Left lung (tissue), 10 donors: ENCODE results near the gene SPANXD. TPM values are rescaled to one million over a fixed set of nuclear protein-coding genes. Genes with fewer than 3 reads are reported as not detected.

Source experiments
- ATAC-seq: fragments of 200-7000 bp; cut with Tn5 transposase; one replicate; pipeline ENCODE4 v1.9.1; 2020; ENCODE audit warnings: moderate library complexity
- DNase-seq, 4 donors: peaks; one replicate each; pipeline ENCODE4 v3.0.0-alpha.2; 2013 to 2020
- H3K27ac ChIP-seq, 2 donors: fragments of 200-600 bp; sonication (generic) in 1 of 2; one replicate each; pipeline versions ENCODE4 v1.5.0 to v1.8.0; 2020 to 2021
- H3K27me3 ChIP-seq, 2 donors: fragments of 200-600 bp; sonication (generic) in 1 of 2; one replicate each; pipeline versions ENCODE4 v1.5.0 to v1.8.0; 2020 to 2021
- H3K36me3 ChIP-seq, 2 donors: fragments of 200-600 bp; sonication (generic) in 1 of 2; one replicate each; pipeline versions ENCODE4 v1.5.0 to v1.8.0; 2020 to 2021
- H3K4me1 ChIP-seq, 2 donors: fragments of 200-600 bp; one replicate each; pipeline ENCODE4 v1.8.0; 2021
- H3K4me3 ChIP-seq, 2 donors: fragments of 200-600 bp; sonication (generic) in 1 of 2; one replicate each; pipeline versions ENCODE4 v1.5.0 to v1.8.0; 2020 to 2021; ENCODE audit warnings: mild to moderate bottlenecking in 1 of 2
- H3K9me3 ChIP-seq, 2 donors: fragments of 200-600 bp; sonication (generic) in 1 of 2; one replicate each; pipeline versions ENCODE4 v1.5.0 to v1.8.0; 2020 to 2021
- intact Hi-C, 2 donors: fragments of 100-400 bp; cut with DNase I; formaldehyde crosslinking; loops; one replicate each; pipeline versions ENCODE4 v1.11.2 to v1.14.2; 2022
- polyA plus RNA-seq, 6 donors: library from polyadenylated mRNA; unstranded; fragments of 120-200 nt; gene quantifications; one replicate each; pipeline ENCODE4 v1.2.1, GENCODE V29; 2013; ENCODE audit not compliant: insufficient read length in 6 of 6
- total RNA-seq, 2 donors: library from RNA; stranded (reverse); fragmentation: NEBNext Ultra II Directional; extraction: Animal tissue kit (Norgen Biotek cat#: 25700); gene quantifications; one replicate each; pipeline ENCODE4 v1.2.1, GENCODE V29; 2021
- TF ChIP-seq, protein P1 (sequence below), 2 donors: fragments of 200-600 bp; sonication (generic) in 1 of 2; IDR thresholded peaks; one replicate each; pipeline versions ENCODE4 v1.5.0 to v1.8.0; 2021; ENCODE audit warnings: antibody characterized with exemption in 2 of 2
- donor health status: DM: no; HTN: yes; CAD: no.
- donor health status: DM: no; HTN: no; CAD: no.

The SPANXD gene
- total and polyA plus RNA-seq, 8 donors, result not detected

DNA sequence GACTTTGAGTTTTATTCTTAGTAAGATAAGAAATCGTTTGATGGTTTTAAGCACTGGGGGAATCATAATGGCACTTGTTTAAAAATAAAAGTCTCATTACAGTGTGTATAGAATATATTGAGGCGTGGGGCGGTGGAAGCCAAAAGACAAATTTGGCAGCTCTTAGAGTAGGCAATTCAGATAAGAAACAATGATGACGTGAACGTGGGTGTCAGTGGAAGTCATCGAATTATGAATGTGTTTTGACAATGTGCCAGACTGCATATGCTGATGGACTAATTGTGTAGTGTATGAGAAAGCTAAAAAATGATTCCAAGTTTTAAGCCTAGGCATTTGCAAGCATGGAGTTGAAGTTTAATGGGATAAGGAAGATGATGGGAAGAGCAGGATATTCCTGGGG, 35.8 kb downstream of the SPANXD start:
- no peaks in the 10 kb centered on the region for H3K9me3 ChIP-seq
- ATAC-seq (no peak), DNase-seq (no peak)
- no peak overlapping the region for H3K4me3 ChIP-seq
- no peak overlapping the region for H3K27ac ChIP-seq
- intact Hi-C loops, result no loop called here
- TF ChIP-seq, protein P1, sequence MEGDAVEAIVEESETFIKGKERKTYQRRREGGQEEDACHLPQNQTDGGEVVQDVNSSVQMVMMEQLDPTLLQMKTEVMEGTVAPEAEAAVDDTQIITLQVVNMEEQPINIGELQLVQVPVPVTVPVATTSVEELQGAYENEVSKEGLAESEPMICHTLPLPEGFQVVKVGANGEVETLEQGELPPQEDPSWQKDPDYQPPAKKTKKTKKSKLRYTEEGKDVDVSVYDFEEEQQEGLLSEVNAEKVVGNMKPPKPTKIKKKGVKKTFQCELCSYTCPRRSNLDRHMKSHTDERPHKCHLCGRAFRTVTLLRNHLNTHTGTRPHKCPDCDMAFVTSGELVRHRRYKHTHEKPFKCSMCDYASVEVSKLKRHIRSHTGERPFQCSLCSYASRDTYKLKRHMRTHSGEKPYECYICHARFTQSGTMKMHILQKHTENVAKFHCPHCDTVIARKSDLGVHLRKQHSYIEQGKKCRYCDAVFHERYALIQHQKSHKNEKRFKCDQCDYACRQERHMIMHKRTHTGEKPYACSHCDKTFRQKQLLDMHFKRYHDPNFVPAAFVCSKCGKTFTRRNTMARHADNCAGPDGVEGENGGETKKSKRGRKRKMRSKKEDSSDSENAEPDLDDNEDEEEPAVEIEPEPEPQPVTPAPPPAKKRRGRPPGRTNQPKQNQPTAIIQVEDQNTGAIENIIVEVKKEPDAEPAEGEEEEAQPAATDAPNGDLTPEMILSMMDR (IDR thresholded peaks at IDR 0.05), result no peak
- no peaks in the 10 kb centered on the region for H3K4me1 ChIP-seq
- no peaks in the 10 kb centered on the region for H3K27me3 ChIP-seq
- no peaks in the 10 kb centered on the region for H3K36me3 ChIP-seq

- Histone ChIP-seq H3K4me1 (no peaks in the 10 kb centered on the region), H3K27me3 (no peaks in the 10 kb centered on the region), H3K27ac (no peak overlapping the region), H3K36me3 (no peaks in the 10 kb centered on the region), H3K4me3 (no peak overlapping the region), H3K9me3 (no peaks in the 10 kb centered on the region)
- intact Hi-C loops, result no loop called here
- TF ChIP-seq, protein P1 (IDR thresholded peaks at IDR 0.05), result no peak
- DNase-seq (no peak), ATAC-seq (no peak)
Observed at GRCh38 chrX:141652286-141652685, 46.3 kb downstream of the SPANXD start.

Other genes with a start within 250 kb of the SPANXD start
- gene SPANXA1, start 114.0 kb downstream of the SPANXD start, total RNA-seq, result not detected
- gene SPANXA1, start 114.0 kb downstream of the SPANXD start, polyA plus RNA-seq, result not detected
- not detected for gene SPANXA2, start 109.0 kb downstream of the SPANXD start, total RNA-seq
- not detected for gene SPANXA2, start 109.0 kb downstream of the SPANXD start, polyA plus RNA-seq
- not detected for gene MAGEC3, start 139.6 kb upstream of the SPANXD start, total RNA-seq
- under 1 TPM in 5 of 6 donors, not detected in 1; 0.60 to 0.92 (median 0.76) TPM for gene MAGEC3, start 139.6 kb upstream of the SPANXD start, polyA plus RNA-seq
- gene MAGEC1, start 205.2 kb upstream of the SPANXD start, total RNA-seq, result not detected
- gene MAGEC1, start 205.2 kb upstream of the SPANXD start, polyA plus RNA-seq, result not detected